Measurements from ENCODE around the gene UBE2O.

- TF ChIP-seq CTCF (conservative IDR thresholded peaks at IDR 0.05 in 1 of 2, IDR thresholded peaks at IDR 0.05 in 1 of 2; ENCODE audit: low read depth in 1 of 2, low read length in 2 of 2): no peak
- TF ChIP-seq EZH2 (IDR thresholded peaks at IDR 0.05; ENCODE audit: low read length, missing control alignments): no peak
Measured at GRCh38 chr17:76384222-76384986, 68.5 kb downstream of the UBE2O start, which contains the start of gene SPHK1.

Measured in fibroblast of lung (primary cell).